Stimulated activated CD8-positive, alpha-beta memory T cell treated with anti-CD3 and anti-CD28 coated beads, Interleukin-15, amount 100 ng/mL, for 1 hour (primary cell): ENCODE measurements around the gene BMAL1.

Experiments used
- DNase-seq: peaks from one replicate; pipeline ENCODE4 v3.0.0-alpha.2; 2020; ENCODE audit warnings: low read depth

The BMAL1 gene

GRCh38 chr11:13316528-13316961 is 39.0 kb downstream of the BMAL1 start:
- DNase-seq = no peak

DNA sequence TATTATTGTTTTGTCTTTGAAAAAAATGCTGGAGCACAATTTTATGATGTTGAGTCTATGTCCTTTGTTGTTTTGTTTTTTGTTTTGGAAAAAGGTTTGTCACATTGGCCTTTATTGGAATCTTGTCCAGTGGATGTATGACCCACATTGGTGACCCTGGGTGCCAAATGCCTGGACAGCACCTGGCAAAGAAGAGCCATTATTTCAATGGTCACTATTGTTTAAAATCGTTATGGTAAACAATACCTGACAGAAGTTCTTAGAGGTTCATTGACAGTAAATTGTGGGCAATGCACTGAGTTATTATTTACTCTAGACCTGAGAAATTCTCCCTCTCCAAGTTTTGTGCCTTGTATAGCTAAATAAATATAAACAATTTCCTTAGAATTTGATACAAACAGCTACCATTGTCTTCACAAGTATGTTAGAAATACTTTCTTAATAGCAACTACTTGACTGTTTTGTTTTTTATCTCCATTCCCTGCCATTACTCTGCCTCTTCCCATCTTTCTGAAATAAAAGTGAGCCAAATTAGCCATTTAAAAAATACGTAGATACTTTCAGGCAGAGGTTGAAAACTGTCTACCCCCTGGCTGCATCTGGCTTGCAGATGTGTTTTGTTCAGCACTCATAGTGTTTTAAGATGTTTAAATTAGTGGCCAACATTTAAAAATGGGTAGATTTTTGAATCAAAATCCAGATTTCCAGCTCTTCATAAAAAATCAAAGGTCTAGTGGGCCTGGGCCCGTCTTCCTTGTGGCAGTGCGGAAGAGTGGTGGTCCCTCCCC is 39.9 kb downstream of the BMAL1 start:
- no peak for DNase-seq

DNA sequence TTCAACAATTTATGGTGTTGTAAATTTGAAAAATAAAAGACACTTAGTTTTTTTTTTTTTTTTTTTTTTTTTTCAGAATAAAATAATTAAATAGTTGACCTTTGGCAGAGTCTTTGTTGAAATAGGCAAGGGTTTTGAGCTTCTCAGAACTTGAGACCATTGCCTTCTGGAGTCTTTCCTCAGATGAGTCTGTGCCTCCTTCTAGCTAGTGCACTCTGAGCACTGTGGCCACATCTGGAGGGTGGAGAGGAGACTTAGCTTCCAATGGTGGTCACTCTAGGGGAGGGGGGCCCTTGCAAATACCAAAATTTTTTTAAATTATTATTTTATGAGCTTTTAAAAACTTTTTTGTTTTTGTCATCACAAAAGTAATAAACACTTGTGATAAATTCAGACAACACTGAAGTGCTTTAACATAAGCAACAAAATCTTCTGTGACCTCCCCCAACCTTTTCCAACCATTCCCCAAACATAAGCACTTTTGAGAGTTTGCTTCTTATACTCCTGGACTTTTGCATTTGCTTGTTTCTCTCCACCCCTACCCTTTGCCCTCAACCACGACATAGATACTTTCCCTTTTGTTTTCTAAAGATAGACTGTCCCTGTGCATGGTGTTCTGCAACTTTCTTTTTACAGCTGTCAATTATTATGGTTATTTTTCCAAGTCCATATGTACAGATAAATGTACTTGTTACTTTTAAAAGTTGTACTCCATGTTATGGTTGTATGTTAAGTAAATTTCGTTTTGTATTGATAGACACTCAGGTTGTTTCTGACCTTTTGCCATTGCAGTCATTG is 41.1 kb downstream of the BMAL1 start:
- DNase-seq = no peak

DNA sequence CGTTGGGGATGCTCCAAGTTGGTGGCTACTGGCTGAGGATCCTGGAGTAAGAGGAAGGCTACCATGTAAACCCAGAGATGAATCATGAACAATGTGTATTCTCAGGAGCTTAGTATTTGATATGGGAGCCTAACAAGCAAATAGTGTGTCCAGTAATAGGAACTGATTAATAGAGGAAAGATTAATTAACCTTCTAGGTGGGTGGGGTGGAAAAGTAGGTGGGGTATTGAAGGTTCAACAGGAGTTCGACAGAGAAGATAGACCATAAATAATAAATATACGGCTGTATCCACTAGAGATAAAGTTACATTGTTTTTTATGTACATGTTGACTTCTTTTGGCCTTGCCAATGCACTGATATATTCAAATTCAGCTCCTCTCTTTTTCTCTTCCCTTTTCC is 43.1 kb downstream of the BMAL1 start:
- DNase-seq = no peak

DNA sequence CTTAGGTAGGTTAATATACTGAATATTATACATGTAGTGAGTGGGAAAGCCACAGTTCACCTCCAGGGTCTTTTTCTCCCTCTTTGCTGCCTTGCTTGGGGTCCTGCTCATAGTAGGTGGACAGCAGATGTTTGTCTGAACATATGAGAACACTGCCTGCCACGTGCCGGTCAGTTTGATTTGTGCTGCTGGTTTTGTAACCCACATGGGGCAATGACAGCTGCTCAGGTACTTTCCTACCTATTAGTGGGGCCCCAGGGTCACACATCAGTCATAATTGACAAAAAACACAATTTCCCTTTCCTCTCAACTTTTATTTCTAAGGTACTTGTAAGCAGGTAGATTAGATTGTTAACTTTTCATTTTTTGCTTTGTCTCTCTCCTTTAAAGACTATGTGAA is 43.8 kb downstream of the BMAL1 start:
- DNase-seq = no peak

DNA sequence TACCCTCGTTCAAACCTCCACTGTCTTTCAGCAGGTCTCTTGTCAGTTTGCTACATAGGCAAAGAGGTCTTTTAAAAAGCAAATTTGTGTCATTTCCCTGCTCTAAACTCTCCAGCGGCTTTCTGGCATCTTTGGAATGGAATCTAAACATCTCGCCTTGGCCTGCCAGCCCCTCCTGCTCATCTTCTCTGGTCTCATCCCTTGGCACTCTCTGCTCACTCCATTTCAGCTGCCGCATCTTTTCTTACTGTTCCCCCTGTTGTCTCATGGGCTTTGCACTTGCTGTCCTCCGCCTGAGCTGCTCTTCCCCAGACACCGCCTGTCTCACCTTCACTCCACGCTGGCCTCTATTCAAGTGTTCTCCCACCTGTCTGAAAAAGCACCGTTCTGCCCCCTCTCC is 46.6 kb downstream of the BMAL1 start:
- no peak for DNase-seq

- DNase-seq = no peak
Measured at GRCh38 chr11:13324709-13325108, 47.1 kb downstream of the BMAL1 start.

- DNase-seq = no peak
Measured at GRCh38 chr11:13327421-13327820, 49.8 kb downstream of the BMAL1 start.

- no peak for DNase-seq
Measured at GRCh38 chr11:13328286-13328685, 50.7 kb downstream of the BMAL1 start.

DNA sequence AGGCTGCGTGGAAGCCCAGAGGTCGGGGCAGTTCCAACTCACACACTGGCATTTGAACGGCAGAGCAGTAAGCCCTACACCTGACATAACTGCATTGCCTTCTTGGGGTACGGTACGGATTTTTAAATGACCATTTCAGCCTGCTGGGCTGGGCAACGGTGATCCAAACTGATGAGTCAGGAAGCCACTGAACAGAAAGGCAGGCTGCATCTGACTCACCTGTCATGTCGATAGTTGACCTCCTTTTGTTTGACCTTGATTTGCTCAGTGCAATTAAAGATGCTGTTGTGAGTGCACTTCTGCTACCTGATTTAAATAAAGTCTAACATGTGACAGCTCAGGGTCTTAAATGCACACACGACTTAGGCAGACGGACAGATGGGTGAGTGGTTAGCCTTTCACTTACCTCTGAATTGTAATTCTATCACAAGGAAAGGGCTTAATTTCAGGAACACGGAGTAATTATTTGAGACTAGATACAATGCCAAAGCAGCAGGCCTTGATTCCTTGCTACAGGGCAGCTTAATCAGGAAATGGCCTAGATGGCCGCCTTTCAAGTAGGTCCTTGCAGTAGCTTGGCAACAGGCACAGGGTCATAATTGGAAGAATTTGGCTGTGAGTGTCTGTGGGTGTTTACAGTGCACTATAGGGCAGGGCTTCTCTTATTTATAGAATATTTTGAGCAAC is 52.2 kb downstream of the BMAL1 start:
- no peak for DNase-seq

- no peak for DNase-seq
Measured at GRCh38 chr11:13332124-13332523, 54.5 kb downstream of the BMAL1 start.

DNA sequence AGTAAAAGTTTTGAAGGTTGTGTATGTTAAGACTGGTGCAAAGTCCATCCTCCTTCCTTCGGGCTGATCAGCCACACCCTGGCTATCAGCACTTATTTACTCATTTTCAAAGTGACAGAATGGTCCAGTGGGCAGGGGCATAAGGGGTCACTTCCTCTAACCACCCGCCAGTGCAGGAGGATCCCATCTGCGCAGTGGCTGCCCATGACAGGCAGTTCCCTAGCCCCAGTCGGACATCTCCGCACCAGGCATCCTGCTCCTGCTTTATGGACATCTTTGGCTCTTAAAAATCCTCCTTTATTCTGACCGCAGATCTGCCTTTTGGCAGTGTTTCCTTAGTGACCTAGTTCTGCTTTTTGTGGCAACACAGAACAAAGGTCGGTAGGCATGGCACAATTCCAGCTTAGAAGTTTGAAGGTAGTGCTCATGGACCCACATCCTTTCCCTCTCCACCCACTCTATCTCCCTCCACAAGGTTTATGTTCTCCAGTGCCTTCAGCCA is 55.9 kb downstream of the BMAL1 start:
- DNase-seq = no peak

GRCh38 chr11:13334034-13334786 is 56.6 kb downstream of the BMAL1 start:
- no peak for DNase-seq

- DNase-seq = peak; percentile 49
Measured at GRCh38 chr11:13335319-13335718, 57.7 kb downstream of the BMAL1 start.

- DNase-seq = no peak
Measured at GRCh38 chr11:13336246-13336878, 58.8 kb downstream of the BMAL1 start.

DNA sequence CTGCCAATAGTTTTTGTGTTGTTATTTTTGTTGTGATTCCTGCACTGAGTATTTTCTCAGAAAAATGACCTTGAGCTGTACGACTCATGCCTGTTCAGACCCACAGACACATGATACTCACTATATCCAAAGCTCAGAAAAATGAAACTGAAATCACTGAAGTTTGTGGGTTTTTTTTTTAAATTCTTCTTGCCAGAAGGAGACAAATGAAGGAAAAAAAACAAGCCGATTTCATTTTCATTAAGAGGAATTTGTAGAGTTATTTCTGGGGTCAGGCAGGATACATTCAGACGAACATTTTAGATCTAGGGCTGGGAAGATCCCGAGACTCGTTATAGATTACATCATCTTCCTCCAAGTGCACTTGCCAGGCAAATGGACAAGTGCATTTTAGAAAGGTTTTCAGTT is 60.4 kb downstream of the BMAL1 start:
- no peak for DNase-seq

GRCh38 chr11:13338427-13339069 is 61.0 kb downstream of the BMAL1 start:
- DNase-seq = no peak

DNA sequence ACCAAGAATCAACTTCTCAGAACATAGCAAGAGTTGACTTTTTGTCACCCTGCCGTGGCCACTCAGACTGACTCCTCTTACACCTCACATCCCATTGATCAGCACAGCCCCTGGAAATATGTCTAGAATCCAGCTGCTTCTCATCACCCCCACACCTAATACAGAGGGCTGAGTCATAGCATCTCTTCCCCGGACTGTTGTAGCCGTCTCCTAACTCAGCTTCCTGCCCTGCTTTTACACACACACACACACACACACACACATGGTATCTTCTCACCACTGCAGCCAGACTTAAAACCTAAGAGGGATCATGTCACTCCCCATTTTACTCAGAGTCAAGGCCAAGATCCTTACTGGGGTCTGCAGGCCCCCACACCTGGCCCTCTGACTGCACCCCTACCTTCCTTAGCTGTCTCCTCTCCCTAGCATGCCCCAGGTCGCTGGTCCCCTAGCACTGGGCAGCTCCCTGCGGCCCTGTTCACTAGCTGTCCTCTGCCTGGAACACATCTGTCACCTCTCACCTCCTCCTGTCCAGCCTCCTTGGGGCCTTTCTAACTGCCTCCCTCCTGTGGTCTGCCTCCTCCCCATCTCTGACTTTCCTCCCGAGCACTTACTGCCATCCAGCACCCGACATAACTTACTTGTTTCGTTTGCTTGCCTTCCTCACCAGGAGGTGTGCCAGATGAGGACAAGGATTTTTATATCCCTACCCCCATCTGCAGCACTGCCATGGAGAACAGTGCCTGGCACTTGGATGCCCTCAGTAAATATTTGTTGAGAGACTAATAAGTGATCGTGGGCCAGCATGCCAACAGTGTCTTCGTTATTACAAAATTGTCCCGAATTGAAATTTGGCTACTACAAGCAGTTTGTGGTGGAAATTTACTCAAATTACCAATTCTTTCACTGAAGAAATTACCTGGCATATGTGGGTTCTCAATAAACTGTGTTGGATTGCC is 61.9 kb downstream of the BMAL1 start:
- no peak for DNase-seq

DNA sequence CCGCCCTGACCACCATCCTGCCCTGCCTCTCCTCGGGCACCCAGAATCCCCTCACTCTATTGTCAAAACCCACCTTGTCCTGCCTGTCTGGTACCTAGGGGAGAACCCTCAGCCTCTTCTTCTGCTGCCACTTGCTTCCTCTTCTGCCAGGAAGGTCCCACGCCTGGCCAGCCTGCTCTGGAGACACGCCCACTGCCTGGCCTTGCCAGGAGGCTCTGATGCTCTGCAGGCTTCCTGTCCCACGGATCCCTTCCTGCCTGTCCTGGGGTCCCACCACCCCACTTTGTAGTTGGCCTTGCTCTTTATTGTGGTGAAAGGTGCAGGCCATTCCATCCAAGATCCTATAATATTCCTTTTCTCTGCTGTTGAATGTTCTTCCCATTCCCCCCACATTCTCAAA is 63.4 kb downstream of the BMAL1 start:
- no peak for DNase-seq

GRCh38 chr11:13343067-13343466 is 65.5 kb downstream of the BMAL1 start:
- DNase-seq = no peak
